K562 (cell line): ENCODE measurements around the gene OR14A16. TPM values are rescaled to one million over a fixed set of nuclear protein-coding genes. Genes with fewer than 3 reads are reported as not detected.

Experiments used
- CREBBP ChIP-seq: IDR thresholded peaks from one replicate; pipeline ENCODE4 v1.6.1; 2012; ENCODE audit warnings: low read depth, mild to moderate bottlenecking, control low read depth, inconsistent platforms, low read length
- ETV6 ChIP-seq, 3 experiments: fragments of 150-350 bp in 1 of 3; sonication (generic) in 1 of 3; formaldehyde crosslinking in 1 of 3; IDR thresholded peaks; 2 replicates each; pipeline versions ENCODE4 v1.6.1 to v1.8.0; 2014 to 2022; ENCODE audit warnings: borderline replicate concordance in 2 of 3, low read depth in 2 of 3, antibody characterized with exemption in 1 of 3, low read length in 1 of 3, mild to moderate bottlenecking in 1 of 3, missing genetic modification reagents in 1 of 3
- FOXA3 ChIP-seq, 2 experiments: fragments of 450-650 bp in 1 of 2; sonication (generic) in 1 of 2; formaldehyde crosslinking; IDR thresholded peaks in 1 of 2; conservative IDR thresholded peaks in 1 of 2; 2 replicates each; pipeline versions ENCODE4 v1.4.0 to v1.8.0; 2020 to 2022; ENCODE audit warnings: mild to moderate bottlenecking in 2 of 2, missing genetic modification reagents in 1 of 2
- GTF2F1 ChIP-seq: IDR thresholded peaks from 2 replicates; pipeline ENCODE4 v1.6.1; 2011; ENCODE audit warnings: low read depth, low read length, improper control_type of control experiment
- HOMEZ ChIP-seq: fragments of 250-450 bp; sonication (Bioruptor Pico); IDR thresholded peaks from 2 replicates; pipeline ENCODE4 v1.4.0; 2020; ENCODE audit warnings: mild to moderate bottlenecking, moderate library complexity
- JUN ChIP-seq, 2 experiments: sonication (generic) in 1 of 2; formaldehyde crosslinking in 1 of 2; IDR thresholded peaks; 2 replicates each; pipeline versions ENCODE4 v1.6.1 to v1.8.0; 2012 to 2022; ENCODE audit warnings: borderline replicate concordance in 2 of 2, mild to moderate bottlenecking in 2 of 2, improper control_type of control experiment in 1 of 2, low read depth in 1 of 2, low read length in 1 of 2, missing genetic modification reagents in 1 of 2
- MECOM ChIP-seq: fragments of 250-450 bp; sonication (Bioruptor Pico); IDR thresholded peaks from 2 replicates; pipeline ENCODE4 v1.8.0; 2022; ENCODE audit warnings: inconsistent platforms
- MIER1 ChIP-seq: fragments of 450-650 bp; IDR thresholded peaks from 2 replicates; pipeline ENCODE4 v1.6.1; 2016; ENCODE audit warnings: antibody characterized with exemption, mild to moderate bottlenecking, low read depth
- NFE2L1 ChIP-seq: fragments of 450-650 bp; IDR thresholded peaks from 2 replicates; pipeline ENCODE4 v1.6.1; 2016; ENCODE audit warnings: missing genetic modification characterization, low read depth, mild to moderate bottlenecking, missing compliant biosample characterization, moderate library complexity, borderline replicate concordance
- PCBP1 ChIP-seq: fragments of 200-400 bp; formaldehyde crosslinking; IDR thresholded peaks from 2 replicates; pipeline ENCODE4 v1.6.1; 2018; ENCODE audit warnings: mild to moderate bottlenecking, low read depth, low read length; ENCODE audit not compliant: poor library complexity, severe bottlenecking
- RBFOX2 ChIP-seq: fragments of 200-400 bp; formaldehyde crosslinking; IDR thresholded peaks from 2 replicates; pipeline ENCODE4 v1.6.1; 2017; ENCODE audit warnings: low read depth, mild to moderate bottlenecking, low read length, moderate library complexity
- SIN3A ChIP-seq, 2 experiments: fragments of 150-350 bp in 1 of 2; IDR thresholded peaks; 2 replicates each; pipeline ENCODE4 v1.6.1; 2011 to 2016; ENCODE audit warnings: borderline replicate concordance in 2 of 2, low read depth in 2 of 2, low read length in 2 of 2, mild to moderate bottlenecking in 2 of 2, moderate library complexity in 2 of 2; ENCODE audit not compliant: control insufficient read depth in 1 of 2
- SIX5 ChIP-seq, 2 experiments: IDR thresholded peaks; 2 replicates each; pipeline ENCODE4 v1.6.1; 2011; ENCODE audit warnings: low read length in 2 of 2, borderline replicate concordance in 1 of 2, low read depth in 1 of 2, mild to moderate bottlenecking in 1 of 2, moderate library complexity in 1 of 2; ENCODE audit not compliant: insufficient read depth in 1 of 2
- SREBF2 ChIP-seq: sonication (generic); formaldehyde crosslinking; IDR thresholded peaks from 2 replicates; pipeline ENCODE4 v1.4.0; 2020; ENCODE audit warnings: mild to moderate bottlenecking, missing genetic modification reagents
- TSC22D4 ChIP-seq: fragments of 450-650 bp; IDR thresholded peaks from 2 replicates; pipeline ENCODE4 v1.6.1; 2016; ENCODE audit warnings: missing genetic modification characterization, missing biosample characterization, control low read depth
- YBX1 ChIP-seq: fragments of 450-650 bp; IDR thresholded peaks from 2 replicates; pipeline ENCODE4 v1.7.1; 2016; ENCODE audit warnings: mild to moderate bottlenecking
- ZFP30 ChIP-seq: fragments of 250-450 bp; sonication (Bioruptor Pico); IDR thresholded peaks from 2 replicates; pipeline ENCODE4 v1.8.0; 2022; ENCODE audit warnings: moderate library complexity, mild to moderate bottlenecking, inconsistent platforms, borderline replicate concordance
- ZNF140 ChIP-seq: fragments of 250-450 bp; sonication (Bioruptor Pico); IDR thresholded peaks from 2 replicates; pipeline ENCODE4 v1.8.0; 2021; ENCODE audit warnings: moderate library complexity, mild to moderate bottlenecking, inconsistent platforms
- ZNF174 ChIP-seq: fragments of 250-450 bp; sonication (Bioruptor Pico); IDR thresholded peaks from 2 replicates; pipeline ENCODE4 v1.4.0; 2020; ENCODE audit warnings: mild to moderate bottlenecking
- ZNF408 ChIP-seq: fragments of 250-450 bp; sonication (Bioruptor Pico); IDR thresholded peaks from 2 replicates; pipeline ENCODE4 v1.4.0; 2020; ENCODE audit warnings: low read depth, mild to moderate bottlenecking, moderate library complexity
- ZNF436 ChIP-seq: fragments of 250-450, 450-650 bp; sonication (Bioruptor Pico); formaldehyde crosslinking; IDR thresholded peaks from 2 replicates; pipeline ENCODE4 v1.7.0; 2020; ENCODE audit warnings: mild to moderate bottlenecking
- ZNF780A ChIP-seq: fragments of 250-450 bp; sonication (Bioruptor Pico); IDR thresholded peaks from 2 replicates; pipeline ENCODE4 v1.5.0; 2021; ENCODE audit warnings: mild to moderate bottlenecking
- polyA plus RNA-seq, 8 experiments: library from polyadenylated mRNA; depleted of rRNA in 4 of 8; stranded (reverse) in 5 of 8; unstranded in 3 of 8; fragments of >200 nt; fragmentation: Nextera tagmentation in 2 of 8; fragmentation: Illumina TruSeq in 1 of 8; extraction: Ambion mirVana in 2 of 8; extraction: Trizol in 1 of 8; gene quantifications; 2 replicates each; pipeline versions ENCODE4 v1.2.1 to v1.2.3, GENCODE V29; 2011 to 2014; ENCODE audit warnings: inconsistent platforms in 1 of 8, missing spikeins in 1 of 8
- total RNA-seq, 7 experiments: library from RNA; depleted of rRNA in 6 of 7; stranded (reverse); fragments of >200 nt in 6 of 7; fragmentation: Illumina TruSeq in 2 of 7; extraction: Trizol in 2 of 7; gene quantifications; 2 replicates each; pipeline versions ENCODE4 v1.2.1 to v1.2.3, GENCODE V29; 2011 to 2021; ENCODE audit warnings: low replicate concordance in 1 of 7
- TF ChIP-seq, protein P1 (sequence below): sonication (generic); formaldehyde crosslinking; IDR thresholded peaks from 2 replicates; pipeline ENCODE4 v1.8.1; 2023; ENCODE audit warnings: mild to moderate bottlenecking, missing genetic modification reagents

Gene OR14A16
- total and polyA plus RNA-seq, 9 of the 15 experiments (the other 6 are each of a cell fraction or from before 2014, with no cell fraction given) = not detected

DNA sequence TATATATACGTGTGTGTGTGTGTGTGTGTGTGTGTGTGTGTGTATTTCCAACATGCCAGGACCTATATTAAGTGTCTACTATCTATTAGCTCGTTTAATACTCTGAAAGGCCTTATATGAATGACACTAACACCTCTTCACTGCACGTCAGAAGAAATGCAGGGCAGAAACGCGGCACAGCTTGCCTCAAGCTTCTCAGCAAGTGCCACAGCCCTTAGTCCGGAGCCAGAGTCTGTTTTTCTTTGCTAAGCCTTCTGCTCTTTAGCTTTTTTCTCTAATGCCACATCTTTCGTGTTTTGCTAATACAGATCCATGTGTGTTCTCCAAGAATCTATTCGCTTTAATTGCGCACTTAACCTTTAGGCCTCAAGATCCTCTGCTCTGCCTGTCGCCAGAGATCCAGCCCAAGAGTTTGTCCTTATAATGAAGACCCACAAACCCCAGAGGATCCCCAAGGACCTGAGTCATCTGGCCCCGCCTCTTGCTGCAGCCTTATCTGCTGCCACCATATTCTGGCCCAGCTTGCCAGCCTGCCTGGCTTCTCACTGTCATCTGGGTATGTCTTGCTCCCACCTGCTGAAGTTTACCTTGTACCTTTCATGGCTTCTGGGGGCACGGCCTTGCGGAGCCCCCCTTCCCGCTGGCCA, 31.1 kb upstream of the OR14A16 start (continued):
- TF ChIP-seq HOMEZ (CRISPR knock-in tag) = no peak
- TF ChIP-seq JUN (IDR thresholded peaks at IDR 0.05; ENCODE audit: borderline replicate concordance, low read depth, low read length) = peak; percentile 68; the same call in 1 of the 2 replicates
- TF ChIP-seq JUN (CRISPR knock-in tag; IDR thresholded peaks at IDR 0.05; ENCODE audit: borderline replicate concordance) = no peak
- TF ChIP-seq, protein P1, sequence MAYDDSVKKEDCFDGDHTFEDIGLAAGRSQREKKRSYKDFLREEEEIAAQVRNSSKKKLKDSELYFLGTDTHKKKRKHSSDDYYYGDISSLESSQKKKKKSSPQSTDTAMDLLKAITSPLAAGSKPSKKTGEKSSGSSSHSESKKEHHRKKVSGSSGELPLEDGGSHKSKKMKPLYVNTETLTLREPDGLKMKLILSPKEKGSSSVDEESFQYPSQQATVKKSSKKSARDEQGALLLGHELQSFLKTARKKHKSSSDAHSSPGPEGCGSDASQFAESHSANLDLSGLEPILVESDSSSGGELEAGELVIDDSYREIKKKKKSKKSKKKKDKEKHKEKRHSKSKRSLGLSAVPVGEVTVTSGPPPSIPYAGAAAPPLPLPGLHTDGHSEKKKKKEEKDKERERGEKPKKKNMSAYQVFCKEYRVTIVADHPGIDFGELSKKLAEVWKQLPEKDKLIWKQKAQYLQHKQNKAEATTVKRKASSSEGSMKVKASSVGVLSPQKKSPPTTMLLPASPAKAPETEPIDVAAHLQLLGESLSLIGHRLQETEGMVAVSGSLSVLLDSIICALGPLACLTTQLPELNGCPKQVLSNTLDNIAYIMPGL = no peak
- no peak for TF ChIP-seq FOXA3 (CRISPR knock-in tag; conservative IDR thresholded peaks at IDR 0.05 in 1 of 2, IDR thresholded peaks at IDR 0.05 in 1 of 2)
- no peak for TF ChIP-seq PCBP1
- TF ChIP-seq YBX1 = no peak
- no peak for TF ChIP-seq ZFP30 (CRISPR knock-in tag)
- TF ChIP-seq ZNF408 (CRISPR knock-in tag) = no peak
- TF ChIP-seq NFE2L1 (tag) = no peak
- no peak for TF ChIP-seq ZNF174 (CRISPR knock-in tag)
- TF ChIP-seq CREBBP = no peak
- no peak for TF ChIP-seq ZNF140 (CRISPR knock-in tag)
- no peak for TF ChIP-seq SREBF2 (CRISPR knock-in tag)
- TF ChIP-seq ZNF436 = no peak
- TF ChIP-seq RBFOX2 = peak; percentile 46
- peak; percentile 48; the same call in 1 of the 2 replicates for TF ChIP-seq MECOM (CRISPR knock-in tag)
- TF ChIP-seq MIER1 = no peak
- TF ChIP-seq GTF2F1 = no peak
- no peak for TF ChIP-seq SIX5 (IDR thresholded peaks at IDR 0.05; ENCODE audit: borderline replicate concordance in 1 of 2, insufficient read depth in 1 of 2, low read depth in 1 of 2, low read length in 2 of 2)
- TF ChIP-seq ETV6 (IDR thresholded peaks at IDR 0.05; ENCODE audit: borderline replicate concordance in 1 of 2, low read depth in 2 of 2, low read length in 1 of 2) = no peak
- no peak for TF ChIP-seq ETV6 (CRISPR knock-in tag; IDR thresholded peaks at IDR 0.05; ENCODE audit: borderline replicate concordance)
- TF ChIP-seq TSC22D4 (tag) = no peak
- no peak for TF ChIP-seq ZNF780A (CRISPR knock-in tag)
- no peak for TF ChIP-seq SIN3A (IDR thresholded peaks at IDR 0.05; ENCODE audit: borderline replicate concordance in 2 of 2, control insufficient read depth in 1 of 2, low read depth in 2 of 2, low read length in 2 of 2)
